DMS114 treated with DMSO at 0.1 percent for 48 hours (cell line): Measurements from ENCODE around the gene EMD.
A peak's percentile ranks its signal among the peaks of the same experiment; 100 is the strongest.
"Not testable (repeated sequence)": the region's sequence is repeated elsewhere in the genome, so short reads cannot be mapped to it uniquely, and the experiment has no call there.

Experiments used
- DNase-seq: peaks from one replicate; lab custom pipeline; 2025; ENCODE audit not compliant: unreplicated experiment; lab: John Stamatoyannopoulos, UW

EMD gene

GRCh38 chrX:154371017-154371788 is 7.9 kb upstream of the EMD start:
- DNase-seq = peak; percentile 51

DNA sequence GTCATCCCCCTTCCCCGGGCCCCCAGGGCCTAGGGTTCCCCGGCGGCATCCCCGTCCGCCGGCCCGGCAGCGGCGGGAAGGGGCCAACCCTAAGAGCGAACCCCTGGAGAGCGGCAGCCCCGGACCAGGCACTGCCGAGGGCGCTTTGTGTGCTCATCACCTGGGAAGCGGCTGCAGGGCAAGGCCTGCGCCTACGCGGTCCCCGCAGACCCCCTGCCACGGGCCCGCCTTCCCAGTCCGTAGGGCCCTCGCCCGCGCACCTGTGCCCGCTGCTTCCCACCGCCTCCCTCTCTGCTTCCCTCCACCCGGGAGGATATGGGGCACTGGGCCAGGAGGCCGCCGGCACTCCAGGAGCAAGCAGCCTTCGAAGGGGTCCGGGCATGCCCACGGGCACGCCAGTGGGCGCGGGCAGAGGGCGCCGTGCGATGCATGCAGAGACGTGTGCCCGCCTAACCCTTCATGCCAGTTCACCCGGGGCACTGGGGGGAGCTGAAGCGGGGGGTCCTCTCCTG is 7.2 kb upstream of the EMD start:
- DNase-seq = no peak

GRCh38 chrX:154372612-154373022 is 6.5 kb upstream of the EMD start:
- DNase-seq = no peak

DNA sequence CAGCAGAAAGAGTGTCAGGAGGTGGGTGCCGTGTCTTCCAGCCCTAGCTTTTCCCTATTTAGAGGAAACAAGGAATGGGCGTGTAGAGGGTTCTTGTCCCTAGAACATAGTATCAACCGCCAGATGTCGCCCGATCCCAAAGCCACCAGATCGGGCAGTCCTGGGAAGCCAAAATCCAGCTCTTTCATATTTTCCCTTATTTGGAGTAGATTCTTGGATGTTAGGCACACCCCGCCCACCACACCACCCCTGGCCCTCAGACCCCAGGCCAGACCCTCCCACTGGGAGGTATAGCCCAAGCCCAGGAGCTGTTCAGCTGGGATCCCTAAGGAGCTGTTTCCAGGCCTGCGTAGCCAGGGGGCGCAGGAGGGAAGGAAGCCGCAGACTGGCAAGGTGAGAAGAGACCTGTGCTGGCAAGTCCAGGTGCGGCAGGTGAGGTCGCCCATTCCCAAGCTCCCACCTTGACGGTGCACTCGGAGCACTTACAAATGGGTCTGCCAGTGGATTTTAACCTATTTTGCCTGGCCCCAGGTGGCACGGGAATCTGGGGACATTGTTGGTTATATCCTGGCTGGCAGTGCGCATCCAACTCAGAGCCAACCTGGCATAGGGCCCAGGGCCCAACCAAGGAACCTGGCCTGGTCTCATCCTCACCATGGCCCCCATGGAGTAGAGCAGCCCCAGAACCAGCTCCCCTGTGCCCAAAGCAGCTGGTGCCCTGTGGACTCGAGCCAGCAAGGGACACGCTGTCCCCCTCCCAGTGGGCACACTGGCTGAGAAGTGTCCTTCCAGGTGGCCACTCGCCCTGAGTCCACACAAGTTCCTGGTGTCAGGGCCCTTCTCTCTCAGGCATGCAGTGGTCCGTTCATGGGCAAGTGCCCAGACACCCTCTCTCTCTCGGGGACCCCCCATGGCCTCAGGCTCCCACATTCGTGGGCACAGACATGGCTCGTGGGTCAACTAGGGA is 5.5 kb upstream of the EMD start:
- peak; percentile 33 for DNase-seq

DNA sequence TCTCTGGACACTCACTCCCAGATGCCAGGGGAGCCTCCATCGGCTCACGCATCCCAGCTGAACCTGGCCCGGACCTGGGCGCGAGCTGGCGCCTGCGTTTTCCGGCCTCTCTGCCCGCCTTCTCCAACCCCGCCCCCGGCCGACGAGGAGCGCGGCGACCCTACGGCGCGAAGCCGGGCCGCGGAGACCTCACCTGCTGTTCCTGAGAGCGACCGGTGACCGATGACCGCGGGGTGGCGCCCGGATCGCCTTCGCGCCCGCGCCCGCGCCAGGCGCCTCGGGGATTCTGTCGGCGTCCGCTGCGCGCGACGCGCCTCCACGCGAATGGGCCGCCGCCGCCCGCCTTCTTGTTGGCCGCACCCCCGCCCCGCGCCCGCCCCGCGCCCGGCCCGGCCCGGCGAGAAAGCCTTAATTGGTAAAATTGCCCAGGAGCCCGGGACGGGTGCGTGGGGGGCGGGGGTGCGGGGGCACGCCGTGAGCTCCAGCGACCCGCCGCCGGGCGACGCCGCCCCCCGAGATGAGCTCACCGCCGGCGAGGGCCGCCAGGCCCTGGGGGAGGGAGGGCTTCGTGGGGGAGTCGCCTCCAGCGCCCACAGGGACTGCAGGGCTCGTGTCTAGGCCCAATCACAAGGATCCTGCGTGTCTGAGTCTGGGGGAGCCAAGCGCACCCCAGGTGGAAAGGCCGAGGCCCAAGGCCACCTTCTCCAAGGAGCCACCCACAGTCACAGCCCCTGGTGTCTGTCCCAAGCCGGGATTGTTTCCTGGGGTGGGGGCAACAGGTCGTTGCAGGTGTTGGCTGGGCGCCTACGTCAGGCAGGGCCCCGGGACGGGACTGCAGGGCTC is 4.6 kb upstream of the EMD start, which contains the start of gene FLNA:
Gene FLNA (minus strand): TSS at position 322 of the 843 bp plus-strand sequence. CDS start 3,389 bp downstream, outside the sequence.
- DNase-seq = no peak

GRCh38 chrX:154375156-154375504 is 4.0 kb upstream of the EMD start:
- no peak for DNase-seq

DNA sequence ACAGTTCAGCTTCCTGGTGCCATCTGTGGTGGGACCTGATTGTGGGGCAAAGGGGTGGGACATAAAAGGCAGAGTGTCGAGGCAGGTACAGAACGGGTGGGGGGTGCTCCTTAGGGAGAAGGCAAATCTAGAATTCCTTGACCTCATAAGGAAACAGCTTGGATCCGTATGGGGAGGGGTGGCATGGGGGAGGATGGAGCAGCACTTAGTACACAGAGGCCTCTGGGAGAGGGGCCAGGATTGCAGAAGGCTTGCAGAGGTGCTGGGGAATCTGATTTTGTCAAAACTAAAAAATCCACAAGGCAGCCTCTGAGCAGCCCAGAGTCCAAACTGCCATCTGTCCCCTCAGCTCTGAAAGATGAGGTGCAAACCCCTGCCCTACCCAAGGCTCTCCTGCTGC is 2.3 kb upstream of the EMD start:
- DNase-seq = no peak

DNA sequence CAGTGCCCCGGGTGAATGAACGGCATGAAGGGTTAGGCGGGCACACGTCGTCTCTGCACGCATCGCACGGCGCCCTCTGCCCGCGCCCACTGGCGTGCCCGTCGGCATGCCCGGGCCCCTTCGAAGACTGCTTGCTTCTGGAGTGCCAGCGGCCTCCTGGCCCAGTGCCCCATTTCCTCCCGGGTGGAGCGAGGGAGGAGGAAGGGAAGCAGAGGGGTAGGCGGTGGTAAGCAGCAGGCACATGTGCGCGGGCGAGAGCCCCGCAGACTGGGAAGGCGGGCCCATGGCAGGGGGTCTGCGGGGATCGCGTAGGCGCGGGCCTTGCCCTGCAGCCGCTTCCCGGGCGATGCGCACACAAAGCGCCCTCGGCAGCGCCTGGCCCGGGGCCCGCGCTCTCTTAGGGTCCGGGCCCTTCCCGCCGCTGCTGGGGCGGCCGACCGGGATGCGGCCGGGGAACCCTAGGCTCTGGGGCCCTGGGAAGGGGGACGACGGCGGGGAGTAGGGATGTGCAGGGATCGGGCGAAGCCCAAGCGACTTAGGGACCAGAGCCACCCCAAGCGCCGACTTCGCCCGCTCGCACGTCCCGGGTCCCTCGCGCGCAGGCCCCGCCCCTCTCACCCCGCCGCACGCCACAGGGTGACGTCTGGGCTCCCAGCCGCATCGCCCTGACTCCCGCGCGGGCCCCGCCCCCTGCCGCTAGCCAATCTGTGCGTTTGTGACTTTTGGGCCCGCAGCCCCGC is 866 bp upstream of the EMD start:
- no peak for DNase-seq

GRCh38 chrX:154379569-154379951 is 465 bp downstream of the EMD start:
- no peak for DNase-seq

DNA sequence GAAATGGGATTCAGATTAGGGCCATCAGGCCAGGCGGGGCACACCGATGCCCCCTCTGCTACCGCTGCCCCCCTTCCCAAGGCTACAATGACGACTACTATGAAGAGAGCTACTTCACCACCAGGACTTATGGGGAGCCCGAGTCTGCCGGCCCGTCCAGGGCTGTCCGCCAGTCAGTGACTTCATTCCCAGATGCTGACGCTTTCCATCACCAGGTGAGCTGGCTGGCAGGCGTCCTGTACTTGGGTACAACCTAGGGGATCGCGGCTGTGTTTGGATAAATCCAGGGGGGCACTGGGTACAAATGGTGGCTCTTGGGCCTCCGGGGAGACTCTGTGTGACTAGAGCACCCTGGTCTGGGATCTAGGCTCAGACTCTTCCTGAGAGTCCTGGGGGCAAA is 1.1 kb downstream of the EMD start:
- DNase-seq = no peak

- DNase-seq = no peak
Observed at GRCh38 chrX:154380787-154381186, 1.7 kb downstream of the EMD start.

DNA sequence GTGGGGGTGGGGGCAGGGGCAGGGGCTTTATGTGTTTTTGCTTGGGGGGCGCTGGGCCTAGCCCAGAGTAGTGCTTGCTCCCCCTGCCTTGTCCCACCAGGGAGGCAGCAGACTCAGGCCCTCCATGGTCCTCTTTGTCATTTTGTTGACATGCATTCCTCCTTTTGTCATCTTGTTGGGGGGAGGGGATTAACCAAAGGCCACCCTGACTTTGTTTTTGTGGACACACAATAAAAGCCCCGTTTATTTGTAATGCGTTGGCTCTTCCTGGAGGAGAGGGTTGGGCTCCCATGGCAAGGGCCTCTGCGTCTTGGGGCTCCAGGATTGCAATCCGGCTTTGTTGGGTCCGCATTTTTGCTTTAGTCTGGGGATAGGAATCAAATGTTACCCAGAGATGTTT is 2.2 kb downstream of the EMD start:
- no peak for DNase-seq

DNA sequence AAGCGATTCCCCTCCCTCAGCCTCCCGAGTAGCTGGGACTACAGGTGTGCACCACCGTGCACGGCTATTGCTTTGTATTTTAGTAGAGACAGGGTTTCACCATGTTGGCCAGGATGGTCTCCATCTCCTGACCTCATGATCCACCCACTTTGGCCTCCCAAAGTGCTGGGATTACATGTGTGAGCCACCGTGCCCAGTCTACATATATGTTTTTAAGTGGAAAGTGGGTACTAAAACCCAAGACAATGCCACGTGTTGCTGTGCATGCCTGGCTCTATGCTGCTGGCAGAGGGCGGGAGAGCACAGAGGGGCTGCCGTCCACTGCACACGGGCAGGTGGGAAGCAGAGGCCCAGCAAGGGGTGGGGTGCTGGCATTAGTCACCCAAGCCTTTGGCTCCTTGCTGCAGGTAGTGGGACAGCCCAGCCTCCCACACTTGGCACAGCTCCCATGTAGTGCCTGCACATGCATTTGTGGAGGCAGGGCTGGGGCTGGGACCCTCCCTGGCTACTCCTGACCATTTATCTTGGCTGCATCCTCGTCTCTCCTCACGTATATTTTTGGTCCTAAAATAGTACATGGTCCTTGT is 3.5 kb downstream of the EMD start:
- DNase-seq = no peak

- DNase-seq = no peak
Observed at GRCh38 chrX:154383359-154384283, 4.5 kb downstream of the EMD start.

DNA sequence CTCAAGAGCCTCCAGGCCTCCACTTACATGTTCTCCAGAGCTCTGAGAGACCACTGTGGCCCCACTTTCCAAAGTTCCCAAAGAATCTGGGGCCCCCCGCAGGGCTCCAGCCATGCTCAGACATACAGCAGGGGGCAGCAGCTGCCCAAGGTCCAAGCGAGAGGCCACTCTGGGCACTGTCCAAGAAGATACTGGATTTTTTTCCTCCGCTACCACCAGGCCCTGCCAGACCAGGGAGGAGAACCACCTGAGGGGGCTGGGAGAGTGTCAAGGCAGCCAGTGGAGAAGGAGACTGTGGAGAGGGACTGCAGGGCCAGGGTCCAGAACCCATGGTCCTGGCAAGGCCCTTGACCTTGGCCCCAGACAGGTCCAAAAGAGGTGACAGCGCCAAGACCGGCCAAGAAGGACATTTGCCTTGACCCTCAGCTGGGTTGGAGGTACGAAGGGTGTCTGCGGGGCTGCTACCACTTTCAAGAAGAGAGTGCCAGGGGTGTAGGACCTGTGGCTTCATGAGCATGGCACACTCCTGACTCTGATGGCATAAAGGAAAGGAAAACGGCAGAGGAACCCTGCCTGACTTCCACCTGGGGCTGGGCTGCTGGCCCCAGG is 5.3 kb downstream of the EMD start:
- DNase-seq = no peak

- not testable (repeated sequence) for DNase-seq
Observed at GRCh38 chrX:154388094-154388493, 9.0 kb downstream of the EMD start.

- DNase-seq = not testable (repeated sequence)
Observed at GRCh38 chrX:154388649-154389048, 9.6 kb downstream of the EMD start.
